SK-N-SH treated with all-trans-retinoic acid at 6 μM for 48 hours (cell line): Measurements from ENCODE around the gene C21orf58.

ENCODE experiments used
- ATAC-seq: fragments of 200-7000 bp; cut with Tn5 transposase; 3 replicates; pipeline ENCODE4 v1.9.1; 2020; ENCODE audit warnings: mild to moderate bottlenecking, moderate library complexity
- ARNTL ChIP-seq: fragments of 450-650 bp; formaldehyde crosslinking; IDR thresholded peaks from 2 replicates; pipeline ENCODE4 v1.5.0; 2020; ENCODE audit warnings: low read depth, mild to moderate bottlenecking, moderate library complexity, borderline replicate concordance
- CSDC2 ChIP-seq: fragments of 250-450 bp; sonication (Bioruptor Pico); IDR thresholded peaks from 2 replicates; pipeline ENCODE4 v1.5.0; 2020; ENCODE audit warnings: mild to moderate bottlenecking, moderate library complexity
- ESRRG ChIP-seq: fragments of 250-450 bp; sonication (Bioruptor Pico); IDR thresholded peaks from 2 replicates; pipeline ENCODE4 v1.6.1; 2021; ENCODE audit warnings: mild to moderate bottlenecking
- GLIS3 ChIP-seq: fragments of 250-450 bp; sonication (Bioruptor Pico); IDR thresholded peaks from 2 replicates; pipeline ENCODE4 v1.5.0; 2020; ENCODE audit warnings: mild to moderate bottlenecking, moderate library complexity
- ISL1 ChIP-seq: fragments of 250-450 bp; sonication (Bioruptor Pico); IDR thresholded peaks from 2 replicates; pipeline ENCODE4 v2.1.2; 2022; ENCODE audit warnings: mild to moderate bottlenecking, moderate library complexity
- OSR1 ChIP-seq: fragments of 250-450 bp; sonication (Bioruptor Pico); IDR thresholded peaks from 2 replicates; pipeline ENCODE4 v1.8.0; 2022; ENCODE audit warnings: moderate library complexity, mild to moderate bottlenecking, inconsistent platforms
- PPARA ChIP-seq: fragments of 250-450 bp; sonication (Bioruptor Pico); IDR thresholded peaks from 2 replicates; pipeline ENCODE4 v1.5.0; 2020; ENCODE audit warnings: mild to moderate bottlenecking, borderline replicate concordance
- RARB ChIP-seq: fragments of 250-450 bp; sonication (Bioruptor Pico); IDR thresholded peaks from 2 replicates; pipeline ENCODE4 v1.8.0; 2021; ENCODE audit warnings: mild to moderate bottlenecking, moderate library complexity
- SNAI2 ChIP-seq: fragments of 250-450 bp; sonication (Bioruptor Pico); IDR thresholded peaks from 2 replicates; pipeline ENCODE4 v1.5.0; 2020; ENCODE audit warnings: mild to moderate bottlenecking, moderate library complexity
- TCF4 ChIP-seq: fragments of 250-450 bp; sonication (Bioruptor Pico); IDR thresholded peaks from 2 replicates; pipeline ENCODE4 v1.8.0; 2021; ENCODE audit warnings: mild to moderate bottlenecking, moderate library complexity, borderline replicate concordance
- ZC3H10 ChIP-seq: fragments of 250-450 bp; sonication (Bioruptor Pico); IDR thresholded peaks from 2 replicates; pipeline ENCODE4 v1.5.1; 2021; ENCODE audit warnings: mild to moderate bottlenecking, moderate library complexity
- ZFP3 ChIP-seq: fragments of 250-450 bp; sonication (Bioruptor Pico); IDR thresholded peaks from 2 replicates; pipeline ENCODE4 v1.5.0; 2020; ENCODE audit warnings: mild to moderate bottlenecking, moderate library complexity
- ZFP30 ChIP-seq: fragments of 450-650 bp; formaldehyde crosslinking; IDR thresholded peaks from 2 replicates; pipeline ENCODE4 v1.5.0; 2022; ENCODE audit warnings: mild to moderate bottlenecking, moderate library complexity
- ZNF565 ChIP-seq: fragments of 450-650 bp; formaldehyde crosslinking; conservative IDR thresholded peaks from 2 replicates; pipeline ENCODE4 v1.5.0; 2020; ENCODE audit warnings: low read depth, mild to moderate bottlenecking, moderate library complexity
- ZNF70 ChIP-seq: fragments of 450-650 bp; formaldehyde crosslinking; IDR thresholded peaks from 2 replicates; pipeline ENCODE4 v1.5.0; 2020; ENCODE audit warnings: mild to moderate bottlenecking, moderate library complexity
- ZNF8 ChIP-seq: fragments of 450-650 bp; formaldehyde crosslinking; IDR thresholded peaks from 2 replicates; pipeline ENCODE4 v1.5.0; 2020; ENCODE audit warnings: mild to moderate bottlenecking, moderate library complexity
- TF ChIP-seq, protein P1 (sequence below): fragments of 250-450 bp; sonication (Bioruptor Pico); IDR thresholded peaks from 2 replicates; pipeline ENCODE4 v1.8.0; 2020; ENCODE audit warnings: mild to moderate bottlenecking, moderate library complexity, borderline replicate concordance
- TF ChIP-seq, protein P2 (sequence below): fragments of 250-450 bp; sonication (Bioruptor Pico); IDR thresholded peaks from 2 replicates; pipeline ENCODE4 v1.5.0; 2020; ENCODE audit warnings: mild to moderate bottlenecking, moderate library complexity
- TF ChIP-seq, protein P3 (sequence below): fragments of 250-450 bp; sonication (Bioruptor Pico); IDR thresholded peaks from 2 replicates; pipeline ENCODE4 v1.5.1; 2021; ENCODE audit warnings: mild to moderate bottlenecking, moderate library complexity
- TF ChIP-seq, protein P4 (sequence below): fragments of 250-450 bp; sonication (Bioruptor Pico); IDR thresholded peaks from 2 replicates; pipeline ENCODE4 v1.5.1; 2020; ENCODE audit warnings: low read depth, mild to moderate bottlenecking, moderate library complexity
- TF ChIP-seq, protein P5 (sequence below): fragments of 250-450 bp; sonication (Bioruptor Pico); IDR thresholded peaks from 2 replicates; pipeline ENCODE4 v1.8.0; 2021; ENCODE audit warnings: low read depth, mild to moderate bottlenecking, moderate library complexity, borderline replicate concordance

Gene C21orf58

DNA sequence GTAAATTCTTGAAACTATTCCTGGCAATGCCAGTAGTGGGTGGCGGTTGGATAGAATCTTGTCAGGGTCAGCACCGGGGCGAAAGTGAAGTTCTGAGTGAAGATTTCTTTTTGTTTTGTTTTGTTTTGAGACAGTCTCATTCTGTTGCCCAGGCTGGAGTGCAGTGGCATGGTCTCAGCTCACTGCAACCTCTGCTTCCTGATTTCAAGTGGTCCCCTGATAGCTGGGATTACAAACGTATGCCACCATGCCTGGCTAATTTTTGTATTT lies 33.6 kb upstream of the C21orf58 start:
- ATAC-seq, result no peak
- TF ChIP-seq ESRRG (CRISPR knock-in tag), result no peak
- TF ChIP-seq, protein P1, sequence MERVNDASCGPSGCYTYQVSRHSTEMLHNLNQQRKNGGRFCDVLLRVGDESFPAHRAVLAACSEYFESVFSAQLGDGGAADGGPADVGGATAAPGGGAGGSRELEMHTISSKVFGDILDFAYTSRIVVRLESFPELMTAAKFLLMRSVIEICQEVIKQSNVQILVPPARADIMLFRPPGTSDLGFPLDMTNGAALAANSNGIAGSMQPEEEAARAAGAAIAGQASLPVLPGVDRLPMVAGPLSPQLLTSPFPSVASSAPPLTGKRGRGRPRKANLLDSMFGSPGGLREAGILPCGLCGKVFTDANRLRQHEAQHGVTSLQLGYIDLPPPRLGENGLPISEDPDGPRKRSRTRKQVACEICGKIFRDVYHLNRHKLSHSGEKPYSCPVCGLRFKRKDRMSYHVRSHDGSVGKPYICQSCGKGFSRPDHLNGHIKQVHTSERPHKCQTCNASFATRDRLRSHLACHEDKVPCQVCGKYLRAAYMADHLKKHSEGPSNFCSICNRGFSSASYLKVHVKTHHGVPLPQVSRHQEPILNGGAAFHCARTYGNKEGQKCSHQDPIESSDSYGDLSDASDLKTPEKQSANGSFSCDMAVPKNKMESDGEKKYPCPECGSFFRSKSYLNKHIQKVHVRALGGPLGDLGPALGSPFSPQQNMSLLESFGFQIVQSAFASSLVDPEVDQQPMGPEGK (CRISPR knock-in tag), result no peak
- TF ChIP-seq ZFP3 (CRISPR knock-in tag), result no peak
- no peak for TF ChIP-seq OSR1 (CRISPR knock-in tag)
- TF ChIP-seq ZC3H10, result no peak
- no peak for TF ChIP-seq GLIS3
- no peak for TF ChIP-seq ARNTL (CRISPR knock-in tag)
- no peak for TF ChIP-seq TCF4 (CRISPR knock-in tag)
- TF ChIP-seq ZNF565 (CRISPR knock-in tag), result no peak
- no peak for TF ChIP-seq ZFP30 (CRISPR knock-in tag)
- TF ChIP-seq PPARA, result no peak
- TF ChIP-seq, protein P2, sequence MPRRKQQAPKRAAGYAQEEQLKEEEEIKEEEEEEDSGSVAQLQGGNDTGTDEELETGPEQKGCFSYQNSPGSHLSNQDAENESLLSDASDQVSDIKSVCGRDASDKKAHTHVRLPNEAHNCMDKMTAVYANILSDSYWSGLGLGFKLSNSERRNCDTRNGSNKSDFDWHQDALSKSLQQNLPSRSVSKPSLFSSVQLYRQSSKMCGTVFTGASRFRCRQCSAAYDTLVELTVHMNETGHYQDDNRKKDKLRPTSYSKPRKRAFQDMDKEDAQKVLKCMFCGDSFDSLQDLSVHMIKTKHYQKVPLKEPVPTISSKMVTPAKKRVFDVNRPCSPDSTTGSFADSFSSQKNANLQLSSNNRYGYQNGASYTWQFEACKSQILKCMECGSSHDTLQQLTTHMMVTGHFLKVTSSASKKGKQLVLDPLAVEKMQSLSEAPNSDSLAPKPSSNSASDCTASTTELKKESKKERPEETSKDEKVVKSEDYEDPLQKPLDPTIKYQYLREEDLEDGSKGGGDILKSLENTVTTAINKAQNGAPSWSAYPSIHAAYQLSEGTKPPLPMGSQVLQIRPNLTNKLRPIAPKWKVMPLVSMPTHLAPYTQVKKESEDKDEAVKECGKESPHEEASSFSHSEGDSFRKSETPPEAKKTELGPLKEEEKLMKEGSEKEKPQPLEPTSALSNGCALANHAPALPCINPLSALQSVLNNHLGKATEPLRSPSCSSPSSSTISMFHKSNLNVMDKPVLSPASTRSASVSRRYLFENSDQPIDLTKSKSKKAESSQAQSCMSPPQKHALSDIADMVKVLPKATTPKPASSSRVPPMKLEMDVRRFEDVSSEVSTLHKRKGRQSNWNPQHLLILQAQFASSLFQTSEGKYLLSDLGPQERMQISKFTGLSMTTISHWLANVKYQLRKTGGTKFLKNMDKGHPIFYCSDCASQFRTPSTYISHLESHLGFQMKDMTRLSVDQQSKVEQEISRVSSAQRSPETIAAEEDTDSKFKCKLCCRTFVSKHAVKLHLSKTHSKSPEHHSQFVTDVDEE (CRISPR knock-in tag), result no peak
- TF ChIP-seq ZNF8 (CRISPR knock-in tag), result no peak
- TF ChIP-seq ZNF70 (CRISPR knock-in tag), result no peak
- no peak for TF ChIP-seq RARB (CRISPR knock-in tag)

DNA sequence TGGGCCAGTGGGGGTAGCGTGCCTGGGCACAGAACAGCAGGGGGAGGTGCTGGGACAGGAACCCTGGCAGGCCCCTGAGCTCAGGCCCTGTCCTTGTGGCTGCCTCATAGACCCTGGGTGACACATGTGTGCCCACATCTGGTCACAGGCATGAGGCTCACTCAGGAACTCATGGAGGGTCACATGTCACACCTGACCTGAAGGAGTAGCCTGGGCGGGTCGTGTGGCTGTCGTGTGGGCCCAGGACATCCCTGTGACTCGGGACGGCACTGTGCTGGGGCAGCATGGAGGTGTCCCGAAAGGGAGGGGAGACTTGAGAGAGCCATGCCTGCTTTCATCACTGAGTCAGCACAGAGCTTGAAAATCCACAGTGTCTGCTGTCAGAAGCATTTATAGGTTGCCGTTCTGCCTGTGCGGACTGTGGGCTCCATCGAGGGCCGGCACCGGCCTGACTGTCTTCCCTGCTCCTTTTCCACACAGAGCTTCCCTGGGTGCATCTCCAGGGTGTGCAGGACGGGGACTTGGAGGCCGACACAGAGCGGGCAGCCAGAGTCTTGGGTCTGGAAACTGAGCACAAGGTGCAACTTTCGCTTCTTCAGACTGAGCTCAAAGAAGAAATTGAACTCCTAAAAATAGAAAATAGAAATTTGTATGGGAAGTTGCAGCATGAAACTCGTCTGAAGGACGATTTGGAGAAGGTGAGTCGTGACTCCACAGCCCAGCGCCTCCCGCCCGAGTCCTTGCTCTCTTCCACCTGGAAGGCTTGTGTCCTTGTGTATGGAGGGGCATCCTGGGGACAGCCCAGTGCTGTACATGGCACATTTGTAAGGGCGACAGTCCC lies 33.0 kb upstream of the C21orf58 start:
- ATAC-seq, result no peak
- TF ChIP-seq CSDC2 (CRISPR knock-in tag) (no peak), ISL1 (CRISPR knock-in tag) (no peak), ZNF565 (CRISPR knock-in tag) (no peak), ZNF70 (CRISPR knock-in tag) (no peak), ZNF8 (CRISPR knock-in tag) (no peak), PPARA (no peak), RARB (CRISPR knock-in tag) (no peak), TCF4 (CRISPR knock-in tag) (no peak), ESRRG (CRISPR knock-in tag) (no peak), SNAI2 (CRISPR knock-in tag) (no peak), ZFP3 (CRISPR knock-in tag) (no peak), ARNTL (CRISPR knock-in tag) (no peak), ZC3H10 (no peak), GLIS3 (no peak), ZFP30 (CRISPR knock-in tag) (no peak)
- TF ChIP-seq, protein P2 (CRISPR knock-in tag), result no peak
- TF ChIP-seq, protein P3, sequence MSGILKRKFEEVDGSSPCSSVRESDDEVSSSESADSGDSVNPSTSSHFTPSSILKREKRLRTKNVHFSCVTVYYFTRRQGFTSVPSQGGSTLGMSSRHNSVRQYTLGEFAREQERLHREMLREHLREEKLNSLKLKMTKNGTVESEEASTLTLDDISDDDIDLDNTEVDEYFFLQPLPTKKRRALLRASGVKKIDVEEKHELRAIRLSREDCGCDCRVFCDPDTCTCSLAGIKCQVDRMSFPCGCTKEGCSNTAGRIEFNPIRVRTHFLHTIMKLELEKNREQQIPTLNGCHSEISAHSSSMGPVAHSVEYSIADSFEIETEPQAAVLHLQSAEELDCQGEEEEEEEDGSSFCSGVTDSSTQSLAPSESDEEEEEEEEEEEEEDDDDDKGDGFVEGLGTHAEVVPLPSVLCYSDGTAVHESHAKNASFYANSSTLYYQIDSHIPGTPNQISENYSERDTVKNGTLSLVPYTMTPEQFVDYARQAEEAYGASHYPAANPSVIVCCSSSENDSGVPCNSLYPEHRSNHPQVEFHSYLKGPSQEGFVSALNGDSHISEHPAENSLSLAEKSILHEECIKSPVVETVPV (CRISPR knock-in tag), result no peak
- TF ChIP-seq, protein P1 (CRISPR knock-in tag), result no peak
- TF ChIP-seq, protein P4, sequence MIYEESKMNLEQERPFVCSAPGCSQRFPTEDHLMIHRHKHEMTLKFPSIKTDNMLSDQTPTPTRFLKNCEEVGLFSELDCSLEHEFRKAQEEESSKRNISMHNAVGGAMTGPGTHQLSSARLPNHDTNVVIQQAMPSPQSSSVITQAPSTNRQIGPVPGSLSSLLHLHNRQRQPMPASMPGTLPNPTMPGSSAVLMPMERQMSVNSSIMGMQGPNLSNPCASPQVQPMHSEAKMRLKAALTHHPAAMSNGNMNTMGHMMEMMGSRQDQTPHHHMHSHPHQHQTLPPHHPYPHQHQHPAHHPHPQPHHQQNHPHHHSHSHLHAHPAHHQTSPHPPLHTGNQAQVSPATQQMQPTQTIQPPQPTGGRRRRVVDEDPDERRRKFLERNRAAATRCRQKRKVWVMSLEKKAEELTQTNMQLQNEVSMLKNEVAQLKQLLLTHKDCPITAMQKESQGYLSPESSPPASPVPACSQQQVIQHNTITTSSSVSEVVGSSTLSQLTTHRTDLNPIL (CRISPR knock-in tag), result no peak
- TF ChIP-seq, protein P5, sequence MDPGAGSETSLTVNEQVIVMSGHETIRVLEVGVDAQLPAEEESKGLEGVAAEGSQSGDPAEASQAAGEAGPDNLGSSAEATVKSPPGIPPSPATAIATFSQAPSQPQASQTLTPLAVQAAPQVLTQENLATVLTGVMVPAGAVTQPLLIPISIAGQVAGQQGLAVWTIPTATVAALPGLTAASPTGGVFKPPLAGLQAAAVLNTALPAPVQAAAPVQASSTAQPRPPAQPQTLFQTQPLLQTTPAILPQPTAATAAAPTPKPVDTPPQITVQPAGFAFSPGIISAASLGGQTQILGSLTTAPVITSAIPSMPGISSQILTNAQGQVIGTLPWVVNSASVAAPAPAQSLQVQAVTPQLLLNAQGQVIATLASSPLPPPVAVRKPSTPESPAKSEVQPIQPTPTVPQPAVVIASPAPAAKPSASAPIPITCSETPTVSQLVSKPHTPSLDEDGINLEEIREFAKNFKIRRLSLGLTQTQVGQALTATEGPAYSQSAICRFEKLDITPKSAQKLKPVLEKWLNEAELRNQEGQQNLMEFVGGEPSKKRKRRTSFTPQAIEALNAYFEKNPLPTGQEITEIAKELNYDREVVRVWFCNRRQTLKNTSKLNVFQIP (CRISPR knock-in tag), result no peak
